ENCODE measurements around the gene STOX1.
A peak's percentile ranks its signal among the peaks of the same experiment; 100 is the strongest.
"Not testable (repeated sequence)": the region's sequence is repeated elsewhere in the genome, so short reads cannot be mapped to it uniquely, and the experiment has no call there.

Gene STOX1

GRCh38 chr10:68900427-68901104 lies 73.2 kb downstream of the STOX1 start:
- peak overlapping the region; percentile 99 for H3K27ac ChIP-seq
- TF ChIP-seq CTCF (conservative IDR thresholded peaks at IDR 0.05) (no peak), ZFX (IDR thresholded peaks at IDR 0.05) (no peak; the same call in 1 of the 2 replicates)

GRCh38 chr10:68901105-68901927 lies 74.0 kb downstream of the STOX1 start, which contains the start of gene DDX50:
Gene DDX50, plus strand, starts transcription at chr10:68901315. Its CDS starts 70 bp downstream, at chr10:68901385.
- H3K27ac ChIP-seq: peak within 1 kb of the TSS; percentile 99
- TF ChIP-seq CTCF (conservative IDR thresholded peaks at IDR 0.05) (no peak; the same call in 1 of the 2 replicates), ZFX (IDR thresholded peaks at IDR 0.05) (peak; percentile 78)

GRCh38 chr10:68902382-68902781 lies 75.1 kb downstream of the STOX1 start:
- TF ChIP-seq CTCF (conservative IDR thresholded peaks at IDR 0.05): no peak
- no peak for TF ChIP-seq ZFX (IDR thresholded peaks at IDR 0.05)
- H3K27ac ChIP-seq: no peak overlapping the region

- no peak for TF ChIP-seq CTCF (conservative IDR thresholded peaks at IDR 0.05)
- no peak for TF ChIP-seq ZFX (IDR thresholded peaks at IDR 0.05)
- H3K27ac ChIP-seq: no peak overlapping the region
Measured at GRCh38 chr10:68924593-68924992, 97.3 kb downstream of the STOX1 start.

- no peak overlapping the region for H3K27ac ChIP-seq
- TF ChIP-seq CTCF (conservative IDR thresholded peaks at IDR 0.05) (no peak), ZFX (IDR thresholded peaks at IDR 0.05) (no peak)
Measured at GRCh38 chr10:68925489-68925888, 98.2 kb downstream of the STOX1 start.

- H3K27ac ChIP-seq: not testable (repeated sequence)
Measured at GRCh38 chr10:68929157-68929556, 101.8 kb downstream of the STOX1 start.

GRCh38 chr10:68929888-68930287 lies 102.6 kb downstream of the STOX1 start:
- not testable (repeated sequence) for H3K27ac ChIP-seq

- not testable (repeated sequence) for H3K27ac ChIP-seq
Measured at GRCh38 chr10:68932860-68933259, 105.5 kb downstream of the STOX1 start.

- TF ChIP-seq CTCF (conservative IDR thresholded peaks at IDR 0.05) (no peak), ZFX (IDR thresholded peaks at IDR 0.05) (no peak)
- no peak overlapping the region for H3K27ac ChIP-seq
Measured at GRCh38 chr10:68934994-68935393, 107.7 kb downstream of the STOX1 start.
